IPS DF 19.7 (cell line): ENCODE data around the gene GKN2.

Source experiments
- DNase-seq: peaks from one replicate; pipeline ENCODE4 v3.0.0-alpha.2; 2013; ENCODE audit warnings: low read depth, low spot score

The GKN2 gene, protein sequence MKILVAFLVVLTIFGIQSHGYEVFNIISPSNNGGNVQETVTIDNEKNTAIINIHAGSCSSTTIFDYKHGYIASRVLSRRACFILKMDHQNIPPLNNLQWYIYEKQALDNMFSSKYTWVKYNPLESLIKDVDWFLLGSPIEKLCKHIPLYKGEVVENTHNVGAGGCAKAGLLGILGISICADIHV

DNA sequence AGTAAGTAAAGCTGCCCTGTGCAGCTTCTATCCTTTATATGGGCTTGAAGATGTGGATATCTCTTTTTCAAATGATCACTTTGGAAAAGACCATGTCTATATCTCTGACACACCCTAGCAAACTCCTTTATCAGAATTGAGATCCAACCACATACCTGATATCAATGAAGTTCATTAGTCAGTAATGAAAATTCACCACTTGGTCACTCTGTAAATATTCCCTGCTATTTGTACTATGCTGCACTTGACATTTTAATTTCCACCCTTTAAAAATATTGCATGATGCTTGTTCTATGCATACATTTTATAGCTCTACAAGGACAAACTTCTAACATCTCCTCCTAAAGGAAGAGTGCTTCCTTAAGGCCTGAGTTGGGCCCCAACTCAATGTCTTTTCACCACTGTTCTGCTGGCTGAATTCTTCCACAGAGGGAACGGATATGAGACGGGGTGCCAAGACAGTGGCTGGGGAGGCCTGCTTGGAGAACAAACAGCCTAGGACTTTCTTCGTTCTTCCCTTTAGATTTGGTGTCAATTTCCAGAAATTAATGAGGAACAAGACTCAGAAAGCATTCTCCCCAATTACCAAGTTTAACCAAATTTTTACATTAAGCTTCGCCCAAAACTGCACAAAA, at the start of gene GKN2:
Gene GKN2 (minus strand): TSS at position 7 of the 635 bp plus-strand sequence. CDS start 32 bp downstream, outside the sequence.
- DNase-seq: no peak

DNA sequence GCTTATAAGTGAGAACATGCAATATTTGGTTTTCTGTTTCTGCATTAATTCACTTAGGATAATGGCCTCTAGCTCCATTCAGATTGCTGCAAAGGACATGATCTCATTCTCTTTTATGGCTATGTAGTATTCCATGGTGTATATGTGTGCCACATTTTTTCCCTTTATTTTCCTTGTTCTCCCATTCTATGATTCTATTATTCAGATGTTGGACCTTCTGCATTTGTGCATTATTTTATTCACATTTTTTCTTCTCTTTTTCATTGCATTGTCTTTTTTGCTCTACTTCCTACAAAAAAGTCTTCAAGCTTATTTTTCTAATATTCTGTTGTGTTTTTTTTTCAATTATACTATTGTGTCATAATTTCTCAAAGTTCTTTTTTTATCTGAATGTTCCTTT, 49.2 kb upstream of the GKN2 start:
- no peak for DNase-seq

DNA sequence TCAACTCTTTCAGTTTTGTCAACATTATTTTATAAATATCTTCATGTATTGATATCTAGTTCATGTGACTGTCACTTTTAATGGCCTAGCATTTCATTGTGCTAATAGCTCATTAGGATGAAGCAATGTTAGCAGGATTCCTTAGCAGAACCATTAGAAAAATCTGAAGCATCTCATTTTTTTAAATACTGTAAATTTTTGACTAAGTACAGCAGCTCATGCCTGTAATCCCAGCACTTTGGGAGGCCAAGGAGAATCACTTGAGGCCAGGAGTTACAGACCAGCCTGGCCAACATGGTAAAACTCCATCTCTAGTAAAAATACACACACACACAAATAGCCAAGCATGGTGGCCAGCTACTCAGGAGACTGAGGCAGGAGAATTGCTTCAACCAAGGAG, 44.7 kb upstream of the GKN2 start:
- DNase-seq: no peak

DNA sequence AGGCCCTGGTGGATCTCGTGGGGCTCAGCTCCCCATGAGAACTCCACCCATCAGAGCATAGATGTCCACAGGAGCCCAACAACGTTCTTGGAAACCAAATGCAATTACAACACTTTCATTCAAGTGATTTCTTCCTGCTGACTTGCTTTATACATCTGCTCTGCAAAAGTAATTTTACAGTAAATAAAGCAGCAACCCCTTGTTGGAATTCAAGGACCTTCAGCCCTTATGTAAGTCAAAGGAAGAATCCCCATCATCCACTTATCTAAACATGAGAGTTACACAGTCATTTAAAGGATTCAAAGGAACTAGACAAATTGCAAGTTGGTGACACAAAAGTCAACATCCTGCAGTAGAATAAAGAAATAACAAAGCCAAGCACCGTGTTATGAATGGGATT, 43.2 kb upstream of the GKN2 start:
- DNase-seq: no peak

DNA sequence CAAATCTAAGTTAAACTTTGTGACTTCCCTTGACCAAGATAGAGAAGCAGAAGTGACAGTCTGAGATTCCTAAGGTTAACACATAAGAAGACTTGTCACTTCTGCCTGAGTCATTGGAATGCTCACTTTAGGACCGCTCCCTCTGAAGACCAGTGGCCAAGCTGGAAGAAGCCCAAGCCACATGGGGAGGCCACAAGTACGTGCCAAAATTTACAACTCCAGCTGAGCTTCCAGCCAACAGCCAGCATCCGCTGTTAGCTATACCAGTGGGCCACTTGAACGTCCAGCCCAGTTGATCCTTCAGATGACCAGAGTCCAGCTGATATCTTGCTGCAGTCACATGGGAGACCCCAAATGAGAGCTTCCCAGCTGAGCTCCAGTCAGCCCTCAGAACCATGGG, 42.2 kb upstream of the GKN2 start:
- DNase-seq: no peak

DNA sequence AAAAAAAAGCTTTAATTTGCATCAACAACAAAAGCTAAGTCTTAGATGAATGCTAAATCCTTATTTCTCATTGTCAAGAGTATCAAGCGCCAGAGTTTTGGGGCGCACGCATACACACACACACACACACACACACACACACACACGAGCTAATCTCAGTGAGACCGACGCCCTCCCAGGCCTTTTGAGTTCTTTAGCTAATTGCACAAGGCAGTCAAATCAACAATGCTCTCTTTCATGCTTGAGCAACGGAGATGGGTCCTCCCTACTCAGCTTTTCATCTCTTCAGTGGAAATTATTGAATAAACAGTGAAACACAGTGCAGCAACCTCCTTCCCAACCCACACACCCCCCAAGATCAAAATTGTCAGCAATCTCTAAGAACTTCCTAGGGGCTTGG, 41.0 kb upstream of the GKN2 start:
- DNase-seq: no peak

DNA sequence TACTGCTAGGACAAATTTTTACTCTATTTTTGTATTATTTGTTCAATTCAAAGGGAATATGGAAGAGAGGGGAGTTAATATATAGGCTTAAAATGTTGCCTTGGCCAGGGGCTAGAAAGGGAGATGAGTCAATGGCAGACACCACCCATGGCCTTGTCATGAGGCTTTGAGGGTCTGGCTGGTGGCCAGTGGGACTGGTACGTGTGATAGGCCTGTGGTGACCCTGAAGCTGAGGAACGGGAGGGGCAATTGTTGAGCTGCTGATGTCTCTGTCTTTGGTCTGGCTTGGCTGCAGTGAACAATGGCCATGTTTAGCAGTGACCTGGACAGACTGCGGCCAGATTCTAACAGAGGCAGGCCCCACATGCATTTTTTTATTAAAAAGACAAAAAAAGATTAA, 40.2 kb upstream of the GKN2 start:
- DNase-seq: no peak

DNA sequence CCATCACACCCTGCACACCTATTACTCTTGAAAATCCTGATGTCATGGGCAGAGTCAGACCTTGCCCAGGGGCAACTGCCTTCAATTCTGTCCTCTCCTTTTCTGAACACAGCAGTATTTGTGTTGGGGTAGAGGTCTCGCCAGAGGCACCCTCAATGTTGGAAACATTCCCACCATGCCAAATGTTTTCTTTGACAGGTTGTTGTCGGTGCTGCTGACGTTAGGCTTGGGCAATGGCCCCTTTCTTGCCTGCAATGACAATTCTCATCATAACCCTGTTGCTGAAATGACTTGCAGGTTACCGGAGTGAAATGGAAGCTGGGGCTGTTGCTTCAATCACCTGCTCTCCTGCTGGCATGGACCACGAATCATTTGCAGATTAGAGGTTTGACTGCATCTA, 39.6 kb upstream of the GKN2 start:
- DNase-seq: no peak

DNA sequence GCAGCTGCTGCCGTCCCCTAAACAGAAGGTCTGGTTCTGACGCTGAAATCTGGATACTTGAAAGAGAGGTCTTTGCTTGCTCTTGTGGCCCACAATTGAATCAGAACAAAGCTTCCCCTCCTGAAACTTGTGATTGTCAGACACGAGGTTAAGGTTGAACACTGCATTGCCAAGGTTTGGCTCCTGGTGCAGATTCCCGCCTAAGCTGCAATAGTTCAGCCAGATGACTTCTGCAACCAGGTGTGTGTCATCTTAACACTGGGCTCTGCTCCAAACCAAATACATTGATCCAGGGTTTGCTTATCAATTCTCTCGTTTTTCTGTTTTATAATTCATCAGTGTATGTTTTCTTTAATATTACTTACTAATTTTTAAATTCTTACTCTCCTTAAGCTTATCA, 36.3 kb upstream of the GKN2 start:
- DNase-seq: no peak

DNA sequence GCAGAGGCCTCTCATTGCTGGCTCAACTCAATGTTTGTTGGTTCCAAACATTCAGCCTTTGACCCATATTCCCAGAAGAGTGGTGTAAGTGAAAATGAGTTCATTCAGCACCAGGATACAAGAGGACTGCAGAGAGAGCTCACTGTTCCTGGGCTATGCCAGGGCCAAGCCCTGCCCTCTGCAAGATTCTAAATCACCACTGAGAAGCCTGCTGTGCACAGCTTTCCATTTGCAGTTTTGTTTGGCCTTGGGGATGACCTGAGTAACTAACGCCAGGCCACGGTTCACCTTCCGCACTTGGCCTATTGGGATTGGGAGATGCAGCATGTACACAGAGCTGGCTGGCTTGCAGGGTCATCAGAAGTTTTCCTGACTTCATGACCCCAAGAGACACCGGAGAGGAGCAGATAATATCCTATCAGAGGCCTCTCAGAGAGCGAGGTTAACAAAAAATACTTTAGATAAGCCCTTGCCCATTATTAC, 34.4 kb upstream of the GKN2 start:
- no peak for DNase-seq

DNA sequence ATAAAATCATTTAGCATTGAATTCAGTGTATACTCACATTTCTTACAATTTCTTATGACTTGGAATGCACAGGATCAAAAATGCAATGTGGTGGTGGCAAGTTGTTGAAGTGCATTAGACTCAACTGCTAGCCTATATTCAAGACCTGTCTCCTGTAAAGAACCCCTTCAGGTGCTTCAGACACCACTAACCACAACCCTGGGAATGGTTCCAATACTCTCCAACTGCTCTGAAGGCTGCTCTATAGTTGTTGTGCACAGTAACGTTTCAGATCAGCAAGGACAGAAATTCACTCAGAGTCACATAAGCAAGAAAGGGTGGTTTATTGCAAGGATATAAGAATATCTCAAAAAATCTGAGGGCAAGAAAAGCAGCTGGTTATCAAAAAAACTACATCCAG, 28.3 kb upstream of the GKN2 start:
- no peak for DNase-seq

DNA sequence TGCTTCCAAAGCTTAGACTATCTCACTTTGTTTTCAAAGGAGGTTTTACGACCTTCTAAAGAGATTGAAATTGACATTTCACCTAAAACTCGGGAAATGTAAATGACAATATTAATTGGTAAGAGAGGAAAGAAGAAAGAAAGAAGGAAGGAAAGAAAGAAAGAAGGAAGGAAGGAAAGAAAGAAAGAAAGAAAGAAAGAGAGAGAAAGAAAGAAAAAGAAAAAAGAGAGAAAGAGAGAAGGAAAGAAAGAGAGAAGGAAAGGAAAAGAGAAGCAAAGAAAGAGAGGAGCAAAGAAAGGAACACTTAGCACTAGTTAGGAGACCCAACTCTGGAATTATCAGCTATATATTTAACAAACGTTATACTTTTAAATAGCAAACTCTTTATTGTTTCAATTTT, 25.4 kb upstream of the GKN2 start:
- DNase-seq: no peak

DNA sequence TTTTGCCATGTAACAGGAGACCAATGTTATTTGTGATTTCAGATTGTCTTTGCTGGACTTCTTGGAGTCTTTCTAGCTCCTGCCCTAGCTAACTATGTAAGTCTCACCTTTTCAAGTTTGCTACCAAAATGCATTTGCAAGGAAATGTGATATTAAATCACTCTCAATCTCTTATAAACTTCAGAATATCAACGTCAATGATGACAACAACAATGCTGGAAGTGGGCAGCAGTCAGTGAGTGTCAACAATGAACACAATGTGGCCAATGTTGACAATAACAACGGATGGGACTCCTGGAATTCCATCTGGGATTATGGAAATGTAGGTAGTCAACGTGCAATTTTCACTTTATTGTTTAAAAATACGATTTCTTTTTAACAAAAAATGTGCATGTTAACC, 24.8 kb upstream of the GKN2 start:
- DNase-seq: no peak

DNA sequence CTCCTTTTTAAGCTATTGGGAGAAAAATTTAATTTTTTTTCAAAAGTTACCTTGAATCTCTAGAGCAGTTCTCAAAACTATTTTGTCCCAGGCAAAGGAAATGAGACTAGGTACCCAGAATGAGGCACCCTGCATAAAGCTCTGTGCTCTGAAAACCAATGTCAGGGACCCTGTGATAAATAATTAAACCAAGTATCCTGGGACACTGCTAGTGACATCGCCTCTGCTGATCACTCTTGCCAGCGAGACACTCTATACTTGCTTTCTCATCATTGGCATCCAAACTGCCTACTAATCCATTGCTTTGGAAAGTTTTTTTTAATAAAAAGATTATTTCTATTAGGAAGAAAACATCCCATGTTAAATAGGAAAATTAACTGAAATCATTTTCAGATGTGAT, 23.2 kb upstream of the GKN2 start:
- DNase-seq: no peak

DNA sequence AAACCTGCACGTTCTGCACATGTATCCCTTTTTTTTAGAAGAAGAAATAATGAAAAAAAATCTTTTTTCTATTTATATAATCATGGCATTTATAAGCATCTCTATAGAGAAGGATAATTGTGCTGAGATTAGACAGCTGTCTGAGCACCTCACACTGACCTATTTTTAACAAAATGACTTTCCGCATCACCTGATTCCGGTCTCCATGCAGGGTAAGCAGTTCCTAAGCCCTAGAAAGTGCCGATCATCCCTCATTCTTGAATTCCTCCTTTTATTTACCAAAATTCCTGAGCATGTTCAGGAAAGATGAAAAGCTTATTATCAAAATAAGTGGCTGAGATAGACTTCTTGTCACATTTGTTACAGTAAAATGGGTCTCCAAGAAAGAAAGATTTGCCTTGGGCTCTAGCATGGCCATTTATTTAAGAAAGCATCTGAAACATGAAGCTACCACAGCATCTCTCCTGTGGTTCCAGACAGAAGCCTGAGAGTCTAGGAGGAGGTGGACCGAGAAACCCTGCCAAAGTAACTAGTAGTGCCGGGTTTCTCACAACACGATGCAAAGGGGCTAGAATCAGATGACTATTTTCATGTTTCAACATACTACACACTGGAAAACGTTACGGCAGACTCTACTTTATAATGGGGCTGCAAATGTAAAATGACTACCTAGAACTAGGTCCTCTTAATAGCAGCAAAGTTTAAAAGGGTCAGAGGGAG, 22.4 kb upstream of the GKN2 start:
- DNase-seq: no peak

DNA sequence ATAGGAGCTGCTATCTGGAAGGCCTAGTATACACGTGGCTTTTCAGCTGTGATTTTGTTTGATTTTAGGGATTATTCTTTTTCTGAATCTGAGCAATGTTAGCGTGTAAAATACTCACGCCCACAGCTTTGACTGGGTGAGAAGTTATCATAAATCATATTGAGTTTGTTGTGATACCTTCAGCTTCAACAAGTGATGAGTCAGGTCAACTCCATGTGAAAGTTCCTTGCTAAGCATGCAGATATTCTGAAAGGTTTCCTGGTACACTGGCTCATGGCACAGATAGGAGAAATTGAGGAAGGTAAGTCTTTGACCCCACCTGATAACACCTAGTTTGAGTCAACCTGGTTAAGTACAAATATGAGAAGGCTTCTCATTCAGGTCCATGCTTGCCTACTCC, 21.6 kb upstream of the GKN2 start, which contains the start of gene GKN1:
Gene GKN1 (plus strand): TSS at position 386 of the 400 bp plus-strand sequence. CDS start 42 bp downstream, outside the sequence.
- DNase-seq: no peak

DNA sequence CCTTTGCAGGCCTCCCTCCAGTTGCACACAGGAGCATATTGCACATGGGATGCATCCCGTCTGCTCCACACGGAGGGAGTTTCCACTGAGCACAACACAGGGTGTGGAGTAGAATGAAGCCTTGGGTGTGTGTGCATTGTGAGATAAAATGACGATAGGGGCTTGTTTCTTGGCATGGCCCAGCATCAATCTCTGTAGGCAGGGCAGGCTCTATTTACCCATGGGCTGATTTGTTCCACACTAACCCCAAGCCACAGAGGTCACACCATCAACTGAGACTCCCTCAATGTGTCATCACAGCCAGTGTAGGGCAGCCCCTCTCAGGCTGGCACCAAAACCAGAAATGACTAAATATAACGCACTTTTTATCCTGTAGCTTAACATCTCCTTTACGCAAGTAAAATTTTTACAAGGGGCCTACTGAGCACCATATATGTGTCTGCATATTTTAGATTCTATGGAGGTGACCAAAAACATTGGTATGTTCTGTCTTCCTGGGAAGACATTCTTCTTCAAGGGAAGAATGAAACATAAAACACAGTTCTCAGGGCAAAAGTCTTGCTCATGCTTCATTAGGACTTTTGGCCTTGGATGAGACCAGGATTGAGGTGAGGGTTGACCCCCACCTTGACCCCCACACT, 19.0 kb upstream of the GKN2 start:
- DNase-seq: no peak

DNA sequence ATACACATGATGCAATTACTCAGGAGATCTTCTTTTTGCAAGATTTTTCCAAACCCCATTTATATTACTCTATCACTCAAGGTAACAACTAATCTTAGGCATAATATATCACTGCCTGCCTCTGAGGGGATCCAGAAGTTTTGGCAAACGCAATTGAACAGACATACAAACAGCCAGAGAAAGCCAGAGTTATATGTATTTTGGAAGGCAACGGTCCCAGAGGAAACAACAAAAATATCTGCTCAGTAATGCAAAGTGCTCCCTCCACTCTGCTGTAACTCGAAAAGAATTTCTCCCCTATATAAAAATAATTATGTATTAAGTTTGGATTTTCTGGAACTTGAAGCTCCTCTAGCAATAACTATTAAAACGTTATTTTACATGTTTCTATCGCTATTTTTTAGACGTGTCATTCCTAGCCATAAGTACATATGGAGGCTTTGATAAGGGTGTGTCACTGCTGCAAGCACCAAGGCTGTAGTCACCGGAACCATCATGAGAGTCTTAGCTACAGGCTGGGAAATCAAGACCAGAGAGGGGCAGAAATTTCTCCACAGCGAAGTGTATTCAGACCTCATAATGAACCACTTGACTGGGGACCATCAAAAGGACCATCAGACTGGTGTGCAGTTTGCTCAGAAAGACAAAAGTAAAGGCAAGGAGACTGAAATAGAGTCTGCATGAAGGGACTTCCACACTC, 18.0 kb upstream of the GKN2 start:
- no peak for DNase-seq

DNA sequence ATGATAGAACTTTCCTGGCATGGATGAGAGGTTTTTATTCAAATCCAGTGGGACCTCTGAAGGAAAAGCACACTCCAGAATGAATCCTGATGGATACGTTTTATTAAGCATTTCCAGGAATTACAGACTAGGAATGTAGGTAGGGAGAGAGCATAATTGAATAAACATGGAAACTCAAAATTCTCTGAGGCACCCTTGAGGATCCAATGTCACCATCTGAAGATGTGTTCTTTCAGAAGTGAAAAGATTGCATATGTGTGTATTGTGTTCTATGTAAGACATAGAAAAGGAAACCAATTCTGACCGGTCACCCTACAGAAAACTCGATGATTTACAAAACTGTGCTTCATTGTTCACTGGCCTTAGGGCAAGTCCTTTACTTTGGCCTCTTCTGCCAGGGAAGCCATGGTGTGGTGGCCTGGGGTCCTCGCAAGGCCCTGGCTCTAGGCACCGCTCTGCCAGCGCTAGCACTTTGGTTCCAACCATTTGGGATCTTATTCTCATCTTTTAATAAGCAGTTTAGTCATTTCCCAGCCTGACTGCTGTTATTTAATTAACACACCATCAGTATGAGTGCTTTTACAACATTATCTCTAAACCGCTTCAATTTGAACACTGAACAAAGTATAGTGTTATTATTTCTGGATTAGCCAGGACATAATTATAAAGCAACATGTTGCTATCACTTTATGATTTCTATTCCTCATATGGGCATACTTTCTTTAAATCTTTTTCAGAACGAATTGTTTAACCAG, 17.2 kb upstream of the GKN2 start:
- DNase-seq: no peak

DNA sequence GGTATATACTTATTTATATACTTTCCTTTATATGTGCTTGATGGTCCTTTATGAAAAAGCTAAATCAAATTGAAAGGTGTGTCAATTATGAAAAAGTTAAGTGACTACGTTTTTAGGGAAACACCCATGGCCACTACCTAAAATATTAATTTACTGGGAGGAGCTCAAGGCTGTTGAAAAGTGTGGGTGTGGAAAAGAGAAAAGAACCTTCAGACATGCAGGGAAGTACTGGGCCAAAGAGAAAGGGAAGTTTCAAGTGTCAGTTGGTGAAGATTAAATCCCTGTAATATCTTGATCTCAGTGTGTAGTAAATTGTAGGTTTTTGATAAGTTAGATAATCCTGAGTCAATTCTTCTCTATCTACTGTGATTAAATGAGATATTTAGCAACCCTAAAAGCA, 15.5 kb upstream of the GKN2 start:
- DNase-seq: no peak

DNA sequence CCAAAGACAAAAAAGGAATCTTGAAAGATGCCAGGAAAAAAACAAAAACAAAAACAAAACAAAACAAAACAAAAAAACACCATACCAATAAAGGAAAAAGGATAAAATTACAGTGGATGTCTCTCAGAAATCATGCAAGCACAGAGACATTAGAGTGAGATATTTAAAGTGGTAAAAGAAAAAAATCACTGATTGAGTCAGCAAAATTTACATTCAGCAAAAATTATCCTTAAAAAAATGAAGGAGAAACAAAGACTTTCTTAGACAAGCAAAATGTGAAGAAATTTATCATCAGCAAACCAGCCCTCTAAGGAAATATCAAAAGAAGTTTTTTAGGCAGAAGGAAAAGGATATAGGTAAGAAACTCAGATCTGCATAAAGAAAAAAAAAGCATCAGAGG, 11.6 kb upstream of the GKN2 start:
- DNase-seq: no peak
